ENCODE data around the gene ATP1B3.
"Not testable (repeated sequence)": the region's sequence is repeated elsewhere in the genome, so short reads cannot be mapped to it uniquely, and the experiment has no call there.

Gene ATP1B3

GRCh38 chr3:141914311-141914710 lies 37.9 kb downstream of the ATP1B3 start:
- no peak overlapping the region for H3K4me3 ChIP-seq (ENCODE audit: low read depth, low read length)
- no peak for TF ChIP-seq POLR2A (IDR thresholded peaks at IDR 0.05; ENCODE audit: extremely low read depth, insufficient read length)
- DNase-seq (ENCODE audit: low read depth) = no peak

GRCh38 chr3:141915016-141915415 lies 38.6 kb downstream of the ATP1B3 start:
- TF ChIP-seq POLR2A (IDR thresholded peaks at IDR 0.05; ENCODE audit: extremely low read depth, insufficient read length) (no peak), MYC (IDR thresholded peaks at IDR 0.05; ENCODE audit: low read depth, low read length) (no peak), MAX (IDR thresholded peaks at IDR 0.05; ENCODE audit: low read depth, low read length) (no peak), CTCF (IDR thresholded peaks at IDR 0.05; ENCODE audit: low read depth, low read length) (no peak)
- no peak overlapping the region for H3K4me3 ChIP-seq (ENCODE audit: low read depth, low read length)
- DNase-seq (ENCODE audit: low read depth) = no peak

GRCh38 chr3:141915766-141916165 lies 39.3 kb downstream of the ATP1B3 start:
- DNase-seq (ENCODE audit: low read depth) = no peak
- no peak overlapping the region for H3K4me3 ChIP-seq (ENCODE audit: low read depth, low read length)
- TF ChIP-seq MYC (IDR thresholded peaks at IDR 0.05; ENCODE audit: low read depth, low read length) = no peak
- no peak for TF ChIP-seq POLR2A (IDR thresholded peaks at IDR 0.05; ENCODE audit: extremely low read depth, insufficient read length)

- no peak for DNase-seq (ENCODE audit: low read depth)
- TF ChIP-seq MAX (IDR thresholded peaks at IDR 0.05; ENCODE audit: low read depth, low read length) (no peak), CTCF (IDR thresholded peaks at IDR 0.05; ENCODE audit: low read depth, low read length) (no peak), POLR2A (IDR thresholded peaks at IDR 0.05; ENCODE audit: extremely low read depth, insufficient read length) (no peak), MYC (IDR thresholded peaks at IDR 0.05; ENCODE audit: low read depth, low read length) (no peak)
- H3K4me3 ChIP-seq (ENCODE audit: low read depth, low read length) = no peak overlapping the region
These were observed 44.3 kb downstream of the ATP1B3 start for GRCh38 chr3:141920701-141921100.

GRCh38 chr3:141921316-141921715 lies 44.9 kb downstream of the ATP1B3 start:
- no peak overlapping the region for H3K4me3 ChIP-seq (ENCODE audit: low read depth, low read length)
- TF ChIP-seq MYC (IDR thresholded peaks at IDR 0.05; ENCODE audit: low read depth, low read length) (no peak), MAX (IDR thresholded peaks at IDR 0.05; ENCODE audit: low read depth, low read length) (no peak), CTCF (IDR thresholded peaks at IDR 0.05; ENCODE audit: low read depth, low read length) (no peak), POLR2A (IDR thresholded peaks at IDR 0.05; ENCODE audit: extremely low read depth, insufficient read length) (no peak)
- DNase-seq (ENCODE audit: low read depth) = no peak

GRCh38 chr3:141925677-141926076 lies 49.2 kb downstream of the ATP1B3 start:
- DNase-seq (ENCODE audit: low read depth); H3K4me3 ChIP-seq (ENCODE audit: low read depth, low read length): not testable (repeated sequence)

- no peak for DNase-seq (ENCODE audit: low read depth)
- no peak overlapping the region for H3K4me3 ChIP-seq (ENCODE audit: low read depth, low read length)
- TF ChIP-seq MAX (IDR thresholded peaks at IDR 0.05; ENCODE audit: low read depth, low read length) (no peak), MYC (IDR thresholded peaks at IDR 0.05; ENCODE audit: low read depth, low read length) (no peak), POLR2A (IDR thresholded peaks at IDR 0.05; ENCODE audit: extremely low read depth, insufficient read length) (no peak), CTCF (IDR thresholded peaks at IDR 0.05; ENCODE audit: low read depth, low read length) (no peak)
These were observed 50.5 kb downstream of the ATP1B3 start for GRCh38 chr3:141926929-141927328.
